Endothelial cell of umbilical vein (primary cell): ENCODE results near the gene LLPH. TPM values are rescaled to one million over a fixed set of nuclear protein-coding genes. Genes with fewer than 3 reads are reported as not detected.

Experiments used
- BruUV-seq: library from RNA; stranded (reverse); fragments of 400-500 nt; replicated peaks from 2 replicates; lab custom pipeline; 2021; lab: Mats Ljungman, UMichigan
- CTCF ChIA-PET: fragments of 300-600, 350-600 bp; sonication (Branson Sonifier 250); formaldehyde crosslinking; loops from one replicate; lab custom pipeline; 2021; ENCODE audit warnings: antibody characterized with exemption, inconsistent platforms; lab: Charles Lee
- POLR2A ChIA-PET: fragments of 300-600, 350-600 bp; sonication (Branson Sonifier 250); formaldehyde crosslinking; loops from one replicate; lab custom pipeline; 2021; ENCODE audit warnings: antibody characterized with exemption, inconsistent platforms; lab: Charles Lee
- DNase-seq: peaks from one replicate; pipeline ENCODE4 v3.0.0-alpha.2; 2011; ENCODE audit warnings: low read depth, low spot score
- FAIRE-seq: peaks from 2 replicates; lab custom pipeline; 2011; peaks lifted over from hg19 to GRCh38; lab: Jason Lieb, UNC
- H2AFZ ChIP-seq: 2 replicates; pipeline ENCODE4 v1.6.0; 2012; ENCODE audit warnings: low read depth, low read length, control low read depth, inconsistent platforms
- H3K27ac ChIP-seq: 2 replicates; pipeline ENCODE4 v1.5.1; 2011; ENCODE audit warnings: low read depth, mild to moderate bottlenecking, control low read depth, low read length, moderate library complexity; ENCODE audit not compliant: insufficient read depth
- H3K27me3 ChIP-seq, 2 experiments: 2 replicates each; pipeline versions ENCODE4 v1.6.0 to v1.6.1; 2011; ENCODE audit warnings: low read length in 2 of 2, mixed read lengths in 1 of 2; ENCODE audit not compliant: control insufficient read depth in 2 of 2, insufficient read depth in 2 of 2
- H3K36me3 ChIP-seq, 2 experiments: 2 replicates in 1 of 2; 3 replicates in 1 of 2; pipeline ENCODE4 v1.5.1; 2011; ENCODE audit warnings: low read length in 2 of 2, mild to moderate bottlenecking in 1 of 2, moderate library complexity in 1 of 2; ENCODE audit not compliant: control insufficient read depth in 2 of 2, insufficient read depth in 2 of 2; ENCODE audit errors: extremely low read depth in 1 of 2
- H3K4me1 ChIP-seq: 3 replicates; pipeline ENCODE4 v1.5.1; 2011; ENCODE audit warnings: mild to moderate bottlenecking, low read length; ENCODE audit not compliant: control insufficient read depth, insufficient read depth; ENCODE audit errors: extremely low read depth
- H3K4me2 ChIP-seq: 2 replicates; pipeline ENCODE4 v1.6.1; 2011; ENCODE audit warnings: low read length, control low read depth, mixed read lengths; ENCODE audit not compliant: insufficient read depth
- H3K4me3 ChIP-seq, 3 experiments: fragments of 200-600 bp in 1 of 3; sonication (generic), shearing (Covaris generic) in 1 of 3; replicated peaks in 1 of 3; 2 replicates each; pipeline ENCODE4 v1.5.1; 2011 to 2016; ENCODE audit warnings: control low read depth in 3 of 3, low read length in 3 of 3, mild to moderate bottlenecking in 2 of 3, inconsistent platforms in 1 of 3, low read depth in 1 of 3, moderate library complexity in 1 of 3; ENCODE audit not compliant: insufficient read depth in 1 of 3
- H3K79me2 ChIP-seq: 2 replicates; pipeline ENCODE4 v1.6.0; 2012; ENCODE audit warnings: low read length, inconsistent platforms; ENCODE audit not compliant: control insufficient read depth, insufficient read depth
- H3K9ac ChIP-seq: replicated peaks from 2 replicates; pipeline ENCODE3; 2011; ENCODE audit warnings: low read length, control low read depth; ENCODE audit not compliant: insufficient read depth; ENCODE audit errors: extremely low read depth
- H3K9me1 ChIP-seq: replicated peaks from 3 replicates; pipeline ENCODE4 v1.6.0; 2011; ENCODE audit warnings: mild to moderate bottlenecking, low read length; ENCODE audit not compliant: control insufficient read depth, insufficient read depth; ENCODE audit errors: extremely low read depth
- H3K9me3 ChIP-seq: replicated peaks from 2 replicates; pipeline ENCODE4 v1.5.1; 2012; ENCODE audit warnings: low read length, inconsistent platforms; ENCODE audit not compliant: control insufficient read depth, insufficient read depth
- H4K20me1 ChIP-seq: replicated peaks from 2 replicates; pipeline ENCODE3; 2011; ENCODE audit warnings: mild to moderate bottlenecking, low read length; ENCODE audit not compliant: control insufficient read depth, insufficient read depth; ENCODE audit errors: extremely low read depth
- CTCF ChIP-seq, 2 donors: IDR thresholded peaks; 1 replicate in 1 of 2; 2 replicates in 1 of 2; pipeline ENCODE4 v1.5.1; 2011; ENCODE audit warnings: low read length in 2 of 2, mild to moderate bottlenecking in 2 of 2, moderate library complexity in 2 of 2, control low read depth in 1 of 2, inconsistent platforms in 1 of 2, low read depth in 1 of 2; ENCODE audit not compliant: insufficient read depth in 1 of 2; ENCODE audit errors: extremely low read depth in 1 of 2
- EZH2 ChIP-seq: IDR thresholded peaks from 2 replicates; pipeline ENCODE4 v1.6.1; 2012; ENCODE audit warnings: borderline replicate concordance, low read depth, mild to moderate bottlenecking, moderate library complexity, low read length, inconsistent platforms; ENCODE audit not compliant: severe bottlenecking
- FOS ChIP-seq: IDR thresholded peaks from 2 replicates; pipeline ENCODE4 v1.6.1; 2011; ENCODE audit warnings: mild to moderate bottlenecking, low read length, moderate library complexity, borderline replicate concordance; ENCODE audit not compliant: insufficient read depth
- GATA2 ChIP-seq: IDR thresholded peaks from 2 replicates; pipeline ENCODE4 v1.7.0; 2011; ENCODE audit warnings: low read depth, mild to moderate bottlenecking, moderate library complexity, mixed read lengths, low read length; ENCODE audit not compliant: insufficient read length, insufficient read depth
- JUN ChIP-seq: IDR thresholded peaks from 2 replicates; pipeline ENCODE4 v1.6.1; 2011; ENCODE audit warnings: borderline replicate concordance, low read depth; ENCODE audit not compliant: insufficient read length, insufficient read depth
- MAX ChIP-seq: IDR thresholded peaks from 2 replicates; pipeline ENCODE4 v1.6.1; 2011; ENCODE audit not compliant: insufficient read depth, insufficient read length
- MYC ChIP-seq: IDR thresholded peaks from one replicate; pipeline ENCODE4 v1.6.1; 2011; ENCODE audit warnings: mild to moderate bottlenecking, low read depth, low read length
- POLR2A ChIP-seq: IDR thresholded peaks from 2 replicates; pipeline ENCODE4 v1.6.1; 2012; ENCODE audit warnings: low read depth, mild to moderate bottlenecking, control low read depth, low read length
- POLR2AphosphoS5 ChIP-seq: IDR thresholded peaks from 2 replicates; pipeline ENCODE4 v1.6.1; 2012; ENCODE audit warnings: low read depth, mild to moderate bottlenecking, control low read depth, low read length, moderate library complexity; ENCODE audit not compliant: insufficient read depth
- dilution Hi-C: fragments of 300-500 bp; cut with MboI; formaldehyde crosslinking; loops from one replicate; pipeline ENCODE4 v1.15.0; 2019; ENCODE audit warnings: low sequenced_read_pairs; ENCODE audit not compliant: extremely low pct_ligation_motif_present
- intact Hi-C: fragments of 100-400 bp; cut with micrococcal nuclease; formaldehyde crosslinking; loops from one replicate; pipeline ENCODE4 v1.10.0; 2022
- polyA plus RNA-seq, 4 experiments: library from polyadenylated mRNA; depleted of rRNA in 3 of 4; stranded (reverse) in 3 of 4; unstranded in 1 of 4; fragments of >200 nt; gene quantifications; 2 replicates each; pipeline versions ENCODE4 v1.2.1 to v1.2.3, GENCODE V29; 2011 to 2012; ENCODE audit warnings: missing spikeins in 1 of 4
- total RNA-seq: library from RNA; stranded (reverse); gene quantifications from 2 replicates; pipeline ENCODE4 v1.2.3, GENCODE V29; 2021

Gene LLPH
- total and polyA plus RNA-seq, 2 donors (not counting 3 experiments of a cell fraction or from before 2014, with no cell fraction given): 4.0 to 34.0 TPM

DNA sequence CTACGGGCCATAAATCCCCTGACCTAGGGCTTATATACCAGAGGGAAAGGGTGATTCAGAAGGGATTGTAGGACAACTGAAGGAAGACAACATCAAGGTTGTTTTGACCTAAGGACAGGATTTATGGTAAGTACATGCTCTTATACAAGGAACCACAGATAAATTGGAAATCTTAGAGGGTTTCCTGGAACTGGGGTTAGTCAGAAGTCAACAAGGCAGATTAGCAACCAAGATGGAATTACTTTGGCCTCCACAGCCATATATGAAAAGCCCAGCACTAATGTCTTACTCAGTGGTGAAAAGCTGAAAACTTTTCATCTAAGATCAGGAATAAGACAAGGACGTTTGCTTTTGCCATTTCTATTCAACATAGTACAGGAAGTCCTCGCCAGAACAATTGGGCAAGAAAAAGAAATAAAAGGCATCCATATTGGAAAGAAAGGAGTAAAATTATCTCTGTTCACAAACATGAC is 33.8 kb upstream of the LLPH start:
- Histone ChIP-seq H4K20me1 (peaks cover 3% of the 10 kb centered on the region), H3K9me3 (no peaks in the 10 kb centered on the region), H3K4me3 (no peak overlapping the region), H3K27ac (no peak overlapping the region), H3K4me1 (peaks cover 7% of the 10 kb centered on the region), H3K9me1 (no peaks in the 10 kb centered on the region), H3K4me2 (no peak overlapping the region), H3K36me3 (peaks cover 0 to 2% of the 10 kb centered on the region in 2 experiments), H3K79me2 (peaks cover 78% of the 10 kb centered on the region), H3K9ac (no peak overlapping the region), H2AFZ (no peak overlapping the region), H3K27me3 (no peaks in the 10 kb centered on the region)
- intact Hi-C loops (no loop called here), dilution Hi-C loops (no loop called here)
- CTCF ChIA-PET: interaction anchor here (1.0 to 1.5 kb wide), 2 partner anchors 14 to 19 kb away, joined by 3 read pairs; no protein-coding TSS in a partner anchor
- no TSS peak for BruUV-seq
- FAIRE-seq (no peak), DNase-seq (no peak)
- TF ChIP-seq GATA2 (no peak), CTCF (IDR thresholded peaks at IDR 0.05; ENCODE audit: extremely low read depth in 1 of 2, insufficient read depth in 1 of 2, low read depth in 1 of 2, low read length in 2 of 2) (no peak), POLR2A (no peak), MYC (no peak), JUN (no peak), FOS (no peak), POLR2AphosphoS5 (no peak), EZH2 (no peak), MAX (no peak)
- POLR2A ChIA-PET: no interaction called here
